Cerebellar cortex (tissue), 1 donor: ENCODE measurements around the gene MTOR.

Experiments
- DNase-seq: peaks from one replicate; pipeline ENCODE4 v3.0.0-alpha.2; 2015; ENCODE audit warnings: low spot score

The MTOR gene

GRCh38 chr1:11216074-11216473, 46.3 kb downstream of the MTOR start:
- DNase-seq: no peak

DNA sequence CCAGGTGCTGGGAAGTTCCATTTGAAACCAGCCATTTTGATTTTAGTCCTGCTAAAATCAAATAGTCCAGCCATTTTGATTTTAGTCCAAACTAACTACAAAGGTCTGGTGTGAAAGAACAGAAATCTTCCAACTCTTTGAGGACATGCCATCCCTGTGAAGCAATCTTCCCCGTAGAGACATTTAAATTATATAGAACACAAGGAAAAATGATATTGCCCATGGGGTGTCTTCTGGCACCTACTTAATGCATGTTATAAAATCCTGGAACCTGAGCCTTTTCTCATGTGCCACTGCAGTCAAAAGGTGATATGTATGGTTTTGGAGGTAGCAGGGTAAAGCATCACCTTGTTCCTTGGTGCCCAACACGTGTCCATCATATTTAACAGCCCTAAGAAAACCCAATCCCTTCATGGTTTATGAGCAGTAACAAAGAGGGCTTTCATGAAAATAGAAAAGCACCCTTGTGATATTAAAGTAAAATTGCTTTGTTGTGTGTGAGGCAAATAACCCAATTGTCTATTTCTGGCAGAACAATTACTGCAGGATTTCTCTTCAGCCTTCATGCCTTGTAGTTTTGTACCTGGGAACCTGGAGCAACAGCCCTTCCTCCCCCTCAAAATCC, 46.9 kb downstream of the MTOR start:
- DNase-seq: no peak

GRCh38 chr1:11214698-11215380, 47.5 kb downstream of the MTOR start:
- no peak for DNase-seq

GRCh38 chr1:11211925-11212587, 50.3 kb downstream of the MTOR start:
- DNase-seq: no peak

DNA sequence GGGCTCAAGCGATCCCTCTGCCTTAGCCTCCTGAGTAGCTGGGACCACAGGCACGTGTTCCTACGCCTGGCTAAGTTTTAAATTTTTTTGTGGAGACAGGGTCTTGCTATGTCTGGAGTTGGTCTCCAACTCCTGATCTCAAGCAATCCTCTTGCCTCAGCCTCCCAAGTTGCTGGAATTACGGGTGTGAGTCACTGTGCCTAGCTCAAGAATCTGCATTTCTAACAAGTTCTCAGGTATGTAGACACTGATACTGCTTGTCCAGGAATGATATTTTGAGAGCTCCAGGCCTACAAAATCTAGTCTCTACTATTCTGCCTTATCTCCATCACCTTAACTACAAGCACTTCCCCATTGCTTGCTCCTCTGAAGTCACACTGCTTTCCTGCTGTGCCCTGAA, 50.9 kb downstream of the MTOR start:
- no peak for DNase-seq

- DNase-seq: no peak
Measured at GRCh38 chr1:11207898-11208611, 54.3 kb downstream of the MTOR start.

DNA sequence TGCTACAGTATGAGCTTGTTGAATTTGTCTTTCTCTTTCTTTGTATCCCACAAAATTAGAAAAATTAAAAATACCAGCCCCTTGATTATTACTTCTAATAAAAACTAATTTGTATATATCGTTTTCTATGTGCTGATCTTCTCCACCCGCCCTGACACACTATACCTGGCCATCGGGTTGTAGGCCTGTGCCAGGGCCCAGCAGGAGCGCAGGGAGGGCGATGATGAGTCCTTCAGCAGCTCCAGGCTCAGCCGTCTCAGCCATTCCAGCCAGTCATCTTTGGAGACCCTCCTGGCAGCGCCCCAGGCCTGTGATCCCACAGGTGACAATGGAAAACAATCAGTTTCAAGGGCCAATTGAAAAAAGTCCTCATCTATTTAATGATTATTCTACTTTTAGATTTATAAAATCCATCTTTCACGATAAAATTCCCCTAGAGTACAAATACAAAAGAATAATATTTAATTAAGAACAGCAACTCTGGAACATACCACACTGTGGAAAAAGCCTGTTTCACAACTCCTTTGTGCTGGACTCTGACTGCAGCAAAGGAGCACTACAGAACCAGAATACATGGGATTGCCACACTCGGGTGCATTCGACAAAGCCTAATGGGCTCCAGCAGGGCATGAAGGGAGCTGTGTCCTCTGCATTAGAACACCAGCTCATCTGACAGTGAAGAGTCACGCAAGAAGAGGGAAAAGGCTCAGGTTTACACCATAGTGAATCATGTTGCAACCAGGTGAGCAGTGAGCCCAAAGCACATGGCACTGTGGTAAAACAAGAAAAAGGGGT, 57.8 kb downstream of the MTOR start:
- peak; percentile 73 for DNase-seq

DNA sequence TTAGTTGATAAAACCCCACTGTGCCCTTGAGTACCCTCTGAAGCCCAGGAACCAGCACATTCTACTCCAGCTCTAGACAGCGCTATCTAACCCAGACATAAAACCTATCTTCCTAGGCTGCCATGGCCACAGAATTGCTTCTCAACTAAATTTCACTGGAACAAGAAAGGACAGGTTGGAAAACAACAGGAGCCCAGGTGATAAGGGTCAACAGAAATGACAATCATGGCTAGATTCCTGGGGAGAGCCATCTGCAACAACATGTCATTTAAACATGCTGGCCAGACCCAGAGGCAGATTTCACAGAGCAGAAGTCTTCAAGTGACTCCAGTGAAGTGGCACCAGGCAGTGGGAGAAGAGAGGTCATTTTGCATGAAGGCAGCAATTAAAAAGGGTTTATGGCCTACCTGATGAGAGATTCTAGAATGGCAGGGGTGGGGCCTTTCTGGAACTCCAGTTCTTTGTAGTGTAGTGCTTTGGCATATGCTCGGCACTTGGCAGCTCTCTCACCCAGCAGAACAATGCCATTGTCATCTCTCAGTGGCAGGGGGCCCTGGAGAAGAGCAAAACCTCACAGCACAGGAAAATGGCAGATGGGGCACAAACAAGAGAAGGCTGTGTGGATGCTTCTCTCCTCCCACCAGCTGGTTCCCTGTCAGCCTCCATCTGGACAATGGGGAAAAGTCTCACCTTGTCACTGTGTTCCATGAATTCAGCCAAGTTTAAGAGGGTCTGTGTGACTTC, 63.3 kb downstream of the MTOR start:
- DNase-seq: peak; percentile 98

GRCh38 chr1:11198257-11198656, 64.1 kb downstream of the MTOR start:
- DNase-seq: no peak

- DNase-seq: no peak
Measured at GRCh38 chr1:11197359-11197758, 65.0 kb downstream of the MTOR start.

DNA sequence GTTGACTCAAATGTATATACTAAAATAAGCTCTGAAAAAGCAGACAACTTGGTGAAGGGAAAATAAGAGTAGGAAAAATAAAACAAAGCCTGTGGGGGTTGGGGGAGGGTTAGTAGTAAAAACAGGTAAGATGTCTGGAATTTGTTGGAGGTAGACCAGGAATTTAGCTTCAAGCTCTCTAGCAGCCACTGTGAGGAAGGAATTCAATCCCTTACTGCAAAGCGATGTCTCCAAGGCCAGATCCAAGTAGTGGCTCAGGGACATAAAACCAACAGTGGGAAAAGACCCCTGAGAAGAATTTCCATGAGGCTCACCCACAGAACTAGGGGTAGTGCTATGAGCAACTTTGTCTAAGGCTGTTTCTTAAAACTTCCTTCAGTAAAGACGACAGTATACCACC, 65.4 kb downstream of the MTOR start:
- no peak for DNase-seq

DNA sequence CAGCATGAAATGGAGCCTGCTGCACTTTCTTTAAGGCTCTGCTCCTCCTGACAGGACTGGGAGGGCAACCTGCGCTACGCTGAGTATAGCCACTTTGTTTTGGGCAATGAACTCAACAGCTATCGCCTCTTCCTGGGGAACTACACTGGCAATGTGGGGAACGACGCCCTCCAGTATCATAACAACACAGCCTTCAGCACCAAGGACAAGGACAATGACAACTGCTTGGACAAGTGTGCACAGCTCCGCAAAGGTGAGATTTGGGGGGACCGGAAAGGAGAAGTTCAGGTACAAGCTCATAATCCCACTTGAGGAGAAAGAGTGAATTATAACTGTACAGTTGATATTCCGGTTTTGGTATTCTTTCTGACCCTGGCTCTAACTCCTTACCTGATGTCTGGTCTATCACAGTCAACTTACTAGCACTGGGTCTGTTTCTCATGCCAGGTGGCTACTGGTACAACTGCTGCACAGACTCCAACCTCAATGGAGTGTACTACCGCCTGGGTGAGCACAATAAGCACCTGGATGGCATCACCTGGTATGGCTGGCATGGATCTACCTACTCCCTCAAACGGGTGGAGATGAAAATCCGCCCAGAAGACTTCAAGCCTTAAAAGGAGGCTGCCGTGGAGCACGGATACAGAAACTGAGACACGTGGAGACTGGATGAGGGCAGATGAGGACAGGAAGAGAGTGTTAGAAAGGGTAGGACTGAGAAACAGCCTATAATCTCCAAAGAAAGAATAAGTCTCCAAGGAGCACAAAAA, 67.8 kb downstream of the MTOR start:
- peak; percentile 54 for DNase-seq

DNA sequence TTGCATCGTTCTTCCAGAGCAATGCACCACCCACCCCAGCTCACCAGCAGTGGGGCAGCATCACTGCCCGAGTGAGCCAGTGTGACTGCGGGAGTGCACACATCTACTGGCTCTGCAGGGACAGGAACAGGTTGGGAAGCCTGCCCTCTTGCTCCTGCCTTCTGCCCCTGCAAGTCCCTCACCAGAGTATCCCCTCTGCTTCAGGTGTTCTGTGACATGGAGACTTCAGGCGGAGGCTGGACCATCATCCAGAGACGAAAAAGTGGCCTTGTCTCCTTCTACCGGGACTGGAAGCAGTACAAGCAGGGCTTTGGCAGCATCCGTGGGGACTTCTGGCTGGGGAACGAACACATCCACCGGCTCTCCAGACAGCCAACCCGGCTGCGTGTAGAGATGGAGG, 69.0 kb downstream of the MTOR start:
- DNase-seq: peak; percentile 75

GRCh38 chr1:11188858-11189451, 73.4 kb downstream of the MTOR start, which contains the start of gene ANGPTL7:
Gene ANGPTL7, plus strand, starts transcription at chr1:11189355. Its CDS starts 225 bp downstream, at chr1:11189580.
- DNase-seq: no peak

- no peak for DNase-seq
Measured at GRCh38 chr1:11188381-11188780, 74.0 kb downstream of the MTOR start.

GRCh38 chr1:11187931-11188330, 74.4 kb downstream of the MTOR start:
- no peak for DNase-seq

GRCh38 chr1:11187494-11187893, 74.9 kb downstream of the MTOR start:
- DNase-seq: peak; percentile 67

DNA sequence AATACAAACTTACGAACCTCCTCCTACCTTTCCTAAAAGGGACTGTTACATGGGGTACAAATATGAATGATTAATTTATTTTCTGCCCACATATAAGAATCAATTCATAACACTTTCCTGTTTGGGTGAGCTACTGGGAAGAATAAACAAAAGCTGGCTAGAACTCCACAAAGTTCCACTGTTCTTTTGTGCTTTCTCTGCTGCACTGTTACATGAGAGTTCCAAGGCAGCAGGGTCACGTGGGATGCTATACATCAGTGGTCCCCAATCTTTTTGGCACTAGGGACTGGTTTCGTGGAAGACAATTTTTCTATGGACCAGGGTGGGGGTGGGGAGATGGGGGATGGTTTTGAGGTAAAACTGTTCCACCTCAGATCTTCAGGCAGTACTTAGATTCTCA, 75.4 kb downstream of the MTOR start:
- no peak for DNase-seq

- DNase-seq: no peak
Measured at GRCh38 chr1:11184973-11185372, 77.4 kb downstream of the MTOR start.

GRCh38 chr1:11182884-11183283, 79.5 kb downstream of the MTOR start:
- no peak for DNase-seq
